ENCODE data around the gene VTI1B. TPM values are rescaled to one million over a fixed set of nuclear protein-coding genes. Genes with fewer than 3 reads are reported as not detected.
"Not testable (repeated sequence)": the region's sequence is repeated elsewhere in the genome, so short reads cannot be mapped to it uniquely, and the experiment has no call there.

VTI1B gene
- total RNA-seq, 1 experiment from 2014 or later, result 49.3 TPM

- DNase-seq (ENCODE audit: extremely low read depth, low read depth), result no peak
Observed at GRCh38 chr14:67633451-67634147, 40.8 kb downstream of the VTI1B start.

- no peak for DNase-seq (ENCODE audit: extremely low read depth, low read depth)
Observed at GRCh38 chr14:67630938-67631337, 43.5 kb downstream of the VTI1B start.

GRCh38 chr14:67630186-67630585 lies 44.2 kb downstream of the VTI1B start:
- DNase-seq (ENCODE audit: extremely low read depth, low read depth), result no peak

GRCh38 chr14:67627519-67627918 lies 46.9 kb downstream of the VTI1B start:
- DNase-seq (ENCODE audit: extremely low read depth, low read depth), result no peak

GRCh38 chr14:67626131-67626530 lies 48.3 kb downstream of the VTI1B start:
- not testable (repeated sequence) for DNase-seq (ENCODE audit: extremely low read depth, low read depth)

- DNase-seq (ENCODE audit: extremely low read depth, low read depth), result no peak
Observed at GRCh38 chr14:67623114-67623513, 51.3 kb downstream of the VTI1B start.

GRCh38 chr14:67622675-67623074 lies 51.8 kb downstream of the VTI1B start:
- no peak for DNase-seq (ENCODE audit: extremely low read depth, low read depth)

GRCh38 chr14:67620217-67620785 lies 54.1 kb downstream of the VTI1B start:
- DNase-seq (ENCODE audit: extremely low read depth, low read depth), result no peak

- DNase-seq (ENCODE audit: extremely low read depth, low read depth), result peak; percentile 93
Observed at GRCh38 chr14:67619446-67620216, 54.8 kb downstream of the VTI1B start, which contains the start of gene ARG2. Gene ARG2 (plus strand): TSS chr14:67619920. CDS start chr14:67619978, 58 bp downstream.

- DNase-seq (ENCODE audit: extremely low read depth, low read depth), result peak; percentile 61
Observed at GRCh38 chr14:67618617-67619063, 55.8 kb downstream of the VTI1B start.

GRCh38 chr14:67610491-67610890 lies 63.9 kb downstream of the VTI1B start:
- DNase-seq (ENCODE audit: extremely low read depth, low read depth), result no peak

- no peak for DNase-seq (ENCODE audit: extremely low read depth, low read depth)
Observed at GRCh38 chr14:67609642-67610310, 64.7 kb downstream of the VTI1B start.

- no peak for DNase-seq (ENCODE audit: extremely low read depth, low read depth)
Observed at GRCh38 chr14:67607646-67608045, 66.8 kb downstream of the VTI1B start.

- no peak for DNase-seq (ENCODE audit: extremely low read depth, low read depth)
Observed at GRCh38 chr14:67602995-67603545, 71.4 kb downstream of the VTI1B start.

- no peak for DNase-seq (ENCODE audit: extremely low read depth, low read depth)
Observed at GRCh38 chr14:67602076-67602475, 72.4 kb downstream of the VTI1B start.

- not testable (repeated sequence) for DNase-seq (ENCODE audit: extremely low read depth, low read depth)
Observed at GRCh38 chr14:67600562-67600974, 73.9 kb downstream of the VTI1B start.

GRCh38 chr14:67599698-67600561 lies 74.5 kb downstream of the VTI1B start, which contains the start of gene PIGH:
Gene PIGH (minus strand): TSS chr14:67600268. CDS start chr14:67600203, 65 bp downstream.
- DNase-seq (ENCODE audit: extremely low read depth, low read depth), result peak; percentile 82
